A549 (cell line): ENCODE results near the gene DUSP1. TPM values are rescaled to one million over a fixed set of nuclear protein-coding genes. Genes with fewer than 3 reads are reported as not detected.

Experiments used
- ATAC-seq, 2 experiments: fragments of 200-7000 bp in 1 of 2; fragments of >200 bp in 1 of 2; cut with Nextera tagmentation in 1 of 2; cut with Tn5 transposase in 1 of 2; 3 replicates each; pipeline versions ENCODE4 v1.8.0 to v1.9.1; 2018 to 2020; ENCODE audit warnings: mild to moderate bottlenecking in 1 of 2, moderate library complexity in 1 of 2
- CTCF ChIA-PET: fragments of 300-600 bp; sonication (Branson Sonifier 250); formaldehyde crosslinking; extraction: SDS; loops from one replicate; lab custom pipeline; 2021; ENCODE audit warnings: antibody characterized with exemption, inconsistent platforms; lab: Yijun Ruan, JAX
- POLR2A ChIA-PET: fragments of 350-600 bp; formaldehyde crosslinking; extraction: SDS; loops from one replicate; lab custom pipeline; 2021; ENCODE audit warnings: antibody characterized with exemption, inconsistent platforms; lab: Yijun Ruan, JAX
- DNase-seq, 2 experiments: peaks; one replicate each; pipeline versions ENCODE4 v3.0.0 to v3.0.0-alpha.2; 2011 to 2016; ENCODE audit warnings: low read depth in 1 of 2, low spot score in 1 of 2
- FAIRE-seq: peaks from 2 replicates; lab custom pipeline; 2011; peaks lifted over from hg19 to GRCh38; lab: Jason Lieb, UNC
- H3K27ac ChIP-seq, 2 experiments: fragments of >200 bp; sonication (Bioruptor Twin); formaldehyde crosslinking; 3 replicates each; pipeline ENCODE4 v1.5.1; 2016 to 2017
- H3K4me1 ChIP-seq: fragments of >200 bp; sonication (Bioruptor Twin); formaldehyde crosslinking; 3 replicates; pipeline ENCODE4 v1.6.1; 2016
- H3K4me2 ChIP-seq: fragments of >200 bp; sonication (Bioruptor Twin); formaldehyde crosslinking; 3 replicates; pipeline ENCODE4 v1.6.1; 2016
- H3K4me3 ChIP-seq: fragments of >200 bp; sonication (Bioruptor Twin); formaldehyde crosslinking; 3 replicates; pipeline ENCODE4 v1.5.1; 2016
- H3K9me3 ChIP-seq: fragments of >200 bp; sonication (Bioruptor Twin); formaldehyde crosslinking; 3 replicates; pipeline ENCODE4 v1.6.1; 2016
- CEBPB ChIP-seq, 2 experiments: fragments of >200 bp in 1 of 2; sonication (Bioruptor Twin) in 1 of 2; formaldehyde crosslinking in 1 of 2; IDR thresholded peaks; 2 replicates each; pipeline ENCODE4 v1.6.1; 2012 to 2016
- E2F6 ChIP-seq: IDR thresholded peaks from 2 replicates; pipeline ENCODE4 v1.6.1; 2012; ENCODE audit warnings: low read depth, borderline replicate concordance
- EHMT2 ChIP-seq: fragments of 200-600 bp; sonication (generic); IDR thresholded peaks from 2 replicates; pipeline ENCODE4 v1.6.1; 2016; ENCODE audit warnings: antibody characterized with exemption, low read depth, mild to moderate bottlenecking, moderate library complexity
- EP300 ChIP-seq, 2 experiments: fragments of >200 bp; sonication (Bioruptor Twin); formaldehyde crosslinking; IDR thresholded peaks; 2 replicates in 1 of 2; 3 replicates in 1 of 2; pipeline ENCODE4 v1.6.1; 2016 to 2017
- ESRRA ChIP-seq: fragments of 150-350 bp; IDR thresholded peaks from 2 replicates; pipeline ENCODE4 v1.6.1; 2014; ENCODE audit warnings: mild to moderate bottlenecking, low read length, borderline replicate concordance
- FOSL2 ChIP-seq, 2 experiments: fragments of 450-650 bp in 1 of 2; fragments of >200 bp in 1 of 2; sonication (Bioruptor Twin) in 1 of 2; formaldehyde crosslinking; IDR thresholded peaks; 2 replicates each; pipeline versions ENCODE4 v1.5.0 to v1.6.1; 2016 to 2020; ENCODE audit warnings: mild to moderate bottlenecking in 1 of 2, moderate library complexity in 1 of 2
- HDAC2 ChIP-seq: fragments of 200-600 bp; sonication (generic); IDR thresholded peaks from 2 replicates; pipeline ENCODE4 v1.6.1; 2016
- HEYL ChIP-seq: fragments of 250-450 bp; sonication (Bioruptor Pico); IDR thresholded peaks from 2 replicates; pipeline ENCODE4 v1.8.0; 2021; ENCODE audit warnings: mild to moderate bottlenecking, moderate library complexity
- HOXA7 ChIP-seq: fragments of 250-450 bp; sonication (Bioruptor Pico); IDR thresholded peaks from 2 replicates; pipeline ENCODE4 v1.5.0; 2020; ENCODE audit warnings: mild to moderate bottlenecking, moderate library complexity
- HOXB5 ChIP-seq: fragments of 250-450 bp; sonication (Bioruptor Pico); IDR thresholded peaks from 2 replicates; pipeline ENCODE4 v1.5.0; 2020; ENCODE audit warnings: mild to moderate bottlenecking, moderate library complexity
- JUNB ChIP-seq: fragments of >200 bp; sonication (Bioruptor Twin); formaldehyde crosslinking; IDR thresholded peaks from 2 replicates; pipeline ENCODE4 v1.6.1; 2016
- MAFK ChIP-seq: fragments of 450-650 bp; IDR thresholded peaks from 2 replicates; pipeline ENCODE4 v1.6.1; 2014; ENCODE audit not compliant: partially characterized antibody
- MAX ChIP-seq: IDR thresholded peaks from 2 replicates; pipeline ENCODE4 v1.6.1; 2012
- MAZ ChIP-seq: fragments of 150-350 bp; IDR thresholded peaks from 2 replicates; pipeline ENCODE4 v1.6.1; 2014; ENCODE audit warnings: antibody characterized with exemption, low read depth, low read length, borderline replicate concordance
- NFE2L2 ChIP-seq: fragments of 150-350 bp; conservative IDR thresholded peaks from 2 replicates; pipeline ENCODE4 v1.6.1; 2014; ENCODE audit warnings: low read length
- NPAS2 ChIP-seq: fragments of 250-450 bp; sonication (Bioruptor Pico); IDR thresholded peaks from 2 replicates; pipeline ENCODE4 v1.8.0; 2022; ENCODE audit warnings: mild to moderate bottlenecking, moderate library complexity, borderline replicate concordance
- PBX3 ChIP-seq: IDR thresholded peaks from 2 replicates; pipeline ENCODE4 v1.6.1; 2012
- PHF8 ChIP-seq: fragments of 200-600 bp; sonication (generic); IDR thresholded peaks from 2 replicates; pipeline ENCODE4 v1.6.1; 2016; ENCODE audit warnings: low read depth, mild to moderate bottlenecking, antibody characterized with exemption, moderate library complexity, borderline replicate concordance
- POLR2A ChIP-seq: IDR thresholded peaks from 2 replicates; pipeline ENCODE4 v1.6.1; 2012; ENCODE audit warnings: mild to moderate bottlenecking, low read length
- POLR2AphosphoS2 ChIP-seq: conservative IDR thresholded peaks from 2 replicates; pipeline ENCODE4 v1.6.1; 2012; ENCODE audit warnings: low read length, improper control_type of control experiment, inconsistent platforms
- REST ChIP-seq: fragments of 200-600 bp; sonication (generic); IDR thresholded peaks from 2 replicates; pipeline ENCODE4 v1.6.1; 2016; ENCODE audit warnings: antibody characterized with exemption, mild to moderate bottlenecking, moderate library complexity
- RFX5 ChIP-seq: fragments of 450-650 bp; IDR thresholded peaks from 2 replicates; pipeline ENCODE4 v1.7.1; 2014; ENCODE audit warnings: antibody characterized with exemption, mild to moderate bottlenecking, moderate library complexity
- RNF2 ChIP-seq: fragments of 200-600 bp; sonication (generic); IDR thresholded peaks from 2 replicates; pipeline ENCODE4 v1.6.1; 2016; ENCODE audit warnings: low read depth, mild to moderate bottlenecking, antibody characterized with exemption, moderate library complexity, borderline replicate concordance
- SREBF2 ChIP-seq: fragments of 450-650 bp; IDR thresholded peaks from 2 replicates; pipeline ENCODE4 v1.6.1; 2014; ENCODE audit warnings: mild to moderate bottlenecking, moderate library complexity
- TFCP2L1 ChIP-seq: fragments of 250-450 bp; sonication (Bioruptor Pico); IDR thresholded peaks from 2 replicates; pipeline ENCODE4 v1.5.0; 2021; ENCODE audit warnings: mild to moderate bottlenecking
- ZFP36 ChIP-seq: fragments of 450-650 bp; IDR thresholded peaks from 2 replicates; pipeline ENCODE4 v1.6.1; 2014; ENCODE audit warnings: borderline replicate concordance; ENCODE audit not compliant: partially characterized antibody
- WGBS: methylation state at CpG from one replicate; pipeline ENCODE4 v1.1.6; 2017; ENCODE audit errors: missing lambda C conversion rate; 5-methylcytosine and 5-hydroxymethylcytosine counted together
- polyA plus RNA-seq, 4 experiments: library from polyadenylated mRNA; depleted of rRNA in 3 of 4; stranded (reverse); fragments of >200 nt; fragmentation: RNase III in 1 of 4; extraction: RNeasy Plus Mini Kit Qiagen cat#74134 plus additional on column Dnase treatment in 1 of 4; gene quantifications; 2 replicates in 3 of 4; 3 replicates in 1 of 4; pipeline ENCODE4 v1.2.3, GENCODE V29; 2011 to 2017
- TF ChIP-seq, protein P1 (sequence below): fragments of >200 bp; sonication (Bioruptor Twin); formaldehyde crosslinking; IDR thresholded peaks from 3 replicates; pipeline ENCODE4 v1.6.1; 2016
- TF ChIP-seq, protein P2 (sequence below): fragments of 450-650 bp; IDR thresholded peaks from 2 replicates; pipeline ENCODE4 v1.6.1; 2014; ENCODE audit warnings: antibody characterized with exemption

DUSP1 gene
- polyA plus RNA-seq, 2 of the 4 experiments (the other 2 are of a cell fraction): 207 to 594 TPM

- ChIA-PET POLR2A (interaction anchor here (1.0 to 5.0 kb wide), 31 partner anchors 9 to 183 kb away, joined by 3 to 87 read pairs (median 10); partner anchors contain the start of gene ERGIC1), CTCF (interaction anchor here (0.8 to 8.7 kb wide), 23 partner anchors 10 to 162 kb away, joined by 3 to 131 read pairs (median 4); no protein-coding TSS in a partner anchor)
- FAIRE-seq (no peak), DNase-seq (no peak), ATAC-seq (no peak)
- Histone ChIP-seq H3K27ac (peak overlapping the region; percentile 97 to 100), H3K9me3 (no peaks in the 10 kb centered on the region), H3K4me2 (peak overlapping the region; percentile 89)
- WGBS: 2% methylated on average over 27 of the region's 29 CpGs
- TF ChIP-seq TFCP2L1 (no peak), MAX (0 out of 2 replicates have a peak, but pooled peaks have one; percentile 10)
- TF ChIP-seq, all 56 proteins: peak for 1
- H3K4me3 ChIP-seq: peak overlapping the region; percentile 75
- peaks cover 40% of the 10 kb centered on the region for H3K4me1 ChIP-seq
These were observed 671 bp downstream of the DUSP1 start for GRCh38 chr5:172770374-172770674.

DNA sequence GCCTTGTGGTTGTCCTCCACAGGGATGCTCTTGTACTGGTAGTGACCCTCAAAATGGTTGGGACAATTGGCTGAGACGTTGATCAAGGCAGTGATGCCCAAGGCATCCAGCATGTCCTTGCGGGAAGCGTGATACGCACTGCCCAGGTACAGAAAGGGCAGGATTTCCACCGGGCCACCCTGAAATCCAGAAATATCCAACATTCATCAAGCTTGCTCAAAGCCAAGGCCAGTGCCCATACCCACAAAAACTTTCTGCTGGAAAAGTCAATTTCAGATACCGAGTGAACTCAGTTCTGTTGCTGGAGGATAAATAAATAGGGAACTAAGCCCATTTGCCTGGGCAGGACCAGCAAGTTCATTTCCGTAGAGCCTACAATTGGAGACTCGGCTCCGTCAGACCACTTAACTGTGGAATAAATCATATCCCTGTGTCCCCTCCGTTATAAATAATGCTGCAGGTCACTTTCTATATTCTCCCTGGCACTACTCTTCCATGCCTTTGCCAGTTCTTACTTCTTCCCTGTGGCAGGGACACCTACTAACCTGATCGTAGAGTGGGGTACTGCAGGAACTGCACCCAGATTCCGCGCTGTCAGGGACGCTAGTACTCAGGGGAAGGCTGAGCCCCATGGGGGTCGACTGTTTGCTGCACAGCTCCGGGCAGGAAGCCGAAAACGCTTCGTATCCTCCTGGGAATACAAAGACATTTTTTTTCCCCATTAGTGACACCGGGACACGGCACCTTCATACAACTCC lies 1.2 kb downstream of the DUSP1 start:
- H3K4me3 ChIP-seq: peak overlapping the region; percentile 75
- H3K4me1 ChIP-seq: peaks cover 37% of the 10 kb centered on the region
- 2% methylated on average over 21 of the region's 21 CpGs for WGBS
- peak in 1 of 2 experiments; percentile 62 for DNase-seq
- no peak for ATAC-seq
- H3K9me3 ChIP-seq: no peaks in the 10 kb centered on the region
- ChIA-PET POLR2A (interaction anchor here (1.0 to 5.0 kb wide), 27 partner anchors 9 to 184 kb away, joined by 3 to 87 read pairs (median 12); partner anchors contain the start of gene ERGIC1), CTCF (interaction anchor here (0.8 to 8.7 kb wide), 19 partner anchors 12 to 162 kb away, joined by 3 to 131 read pairs (median 4); no protein-coding TSS in a partner anchor)
- peak overlapping the region; percentile 97 to 100 for H3K27ac ChIP-seq
- FAIRE-seq: no peak
- H3K4me2 ChIP-seq: peak overlapping the region; percentile 89
- TF ChIP-seq JUNB (no peak), HOXB5 (CRISPR knock-in tag) (no peak), MAX (no peak), E2F6 (no peak), REST (peak; percentile 13; the same call in 1 of the 2 replicates), FOSL2 (IDR thresholded peaks at IDR 0.05) (no peak), FOSL2 (CRISPR knock-in tag; IDR thresholded peaks at IDR 0.05) (no peak; the same call in 1 of the 2 replicates), EP300 (IDR thresholded peaks at IDR 0.05) (no peak), HDAC2 (no peak), NPAS2 (CRISPR knock-in tag) (no peak), SREBF2 (no peak), POLR2AphosphoS2 (peak; percentile 89), HEYL (CRISPR knock-in tag) (no peak), RFX5 (no peak), PBX3 (no peak), MAZ (no peak), HOXA7 (CRISPR knock-in tag) (peak; percentile 98), CEBPB (IDR thresholded peaks at IDR 0.05) (no peak), ESRRA (no peak), RNF2 (no peak), PHF8 (no peak), POLR2A (peak; percentile 27; the same call in 1 of the 2 replicates), EHMT2 (no peak), ZFP36 (no peak), NFE2L2 (no peak), MAFK (no peak)
- TF ChIP-seq, protein P1, sequence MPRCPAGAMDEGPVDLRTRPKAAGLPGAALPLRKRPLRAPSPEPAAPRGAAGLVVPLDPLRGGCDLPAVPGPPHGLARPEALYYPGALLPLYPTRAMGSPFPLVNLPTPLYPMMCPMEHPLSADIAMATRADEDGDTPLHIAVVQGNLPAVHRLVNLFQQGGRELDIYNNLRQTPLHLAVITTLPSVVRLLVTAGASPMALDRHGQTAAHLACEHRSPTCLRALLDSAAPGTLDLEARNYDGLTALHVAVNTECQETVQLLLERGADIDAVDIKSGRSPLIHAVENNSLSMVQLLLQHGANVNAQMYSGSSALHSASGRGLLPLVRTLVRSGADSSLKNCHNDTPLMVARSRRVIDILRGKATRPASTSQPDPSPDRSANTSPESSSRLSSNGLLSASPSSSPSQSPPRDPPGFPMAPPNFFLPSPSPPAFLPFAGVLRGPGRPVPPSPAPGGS: peak; percentile 29; the same call in 1 of the 3 replicates
- TF ChIP-seq, protein P2, sequence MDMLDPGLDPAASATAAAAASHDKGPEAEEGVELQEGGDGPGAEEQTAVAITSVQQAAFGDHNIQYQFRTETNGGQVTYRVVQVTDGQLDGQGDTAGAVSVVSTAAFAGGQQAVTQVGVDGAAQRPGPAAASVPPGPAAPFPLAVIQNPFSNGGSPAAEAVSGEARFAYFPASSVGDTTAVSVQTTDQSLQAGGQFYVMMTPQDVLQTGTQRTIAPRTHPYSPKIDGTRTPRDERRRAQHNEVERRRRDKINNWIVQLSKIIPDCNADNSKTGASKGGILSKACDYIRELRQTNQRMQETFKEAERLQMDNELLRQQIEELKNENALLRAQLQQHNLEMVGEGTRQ: no peak
